Loucy (cell line): ENCODE measurements around the gene TACC2.

Source experiments
- H2AFZ ChIP-seq: fragments of 200-600 bp; sonication (generic); 2 replicates; pipeline ENCODE4 v1.6.0; 2016; ENCODE audit warnings: antibody characterized with exemption, mild to moderate bottlenecking, low read length, moderate library complexity
- H3F3A ChIP-seq: fragments of 200-600 bp; 2 replicates; pipeline ENCODE4 v1.6.0; 2016; ENCODE audit warnings: antibody characterized with exemption, low read depth, mild to moderate bottlenecking
- H3K27me3 ChIP-seq: fragments of 200-600 bp; sonication (generic); 2 replicates; pipeline ENCODE4 v1.6.1; 2014; ENCODE audit warnings: low read length, mild to moderate bottlenecking; ENCODE audit not compliant: insufficient read depth, poor library complexity, severe bottlenecking
- H3K36me3 ChIP-seq: fragments of 200-600 bp; sonication (generic); 2 replicates; pipeline ENCODE4 v1.6.1; 2016; ENCODE audit warnings: low read length; ENCODE audit not compliant: insufficient read depth
- H3K4me1 ChIP-seq: fragments of 200-600 bp; sonication (generic); 2 replicates; pipeline ENCODE4 v1.5.1; 2014; ENCODE audit warnings: low read length, mild to moderate bottlenecking; ENCODE audit not compliant: insufficient read depth, poor library complexity, severe bottlenecking
- H3K4me2 ChIP-seq: fragments of 200-600 bp; sonication (generic); 2 replicates; pipeline ENCODE4 v1.6.0; 2014; ENCODE audit warnings: antibody characterized with exemption, low read length, low read depth, mild to moderate bottlenecking; ENCODE audit not compliant: poor library complexity, severe bottlenecking
- H3K4me3 ChIP-seq: fragments of 200-600 bp; sonication (generic); 2 replicates; pipeline ENCODE4 v1.5.1; 2014; ENCODE audit warnings: low read length, mild to moderate bottlenecking, mixed read lengths; ENCODE audit not compliant: poor library complexity, severe bottlenecking
- H3K79me2 ChIP-seq: fragments of 200-600 bp; sonication (generic); 2 replicates; pipeline ENCODE4 v1.6.1; 2014; ENCODE audit warnings: low read length; ENCODE audit not compliant: insufficient read depth
- H3K9ac ChIP-seq: fragments of 200-600 bp; sonication (generic); 2 replicates; pipeline ENCODE4 v1.6.0; 2014; ENCODE audit warnings: mild to moderate bottlenecking, low read depth, low read length, moderate library complexity; ENCODE audit not compliant: poor library complexity, severe bottlenecking
- H3K9me2 ChIP-seq: fragments of 200-600 bp; sonication (generic); replicated peaks from 2 replicates; pipeline ENCODE4 v1.6.1; 2016; ENCODE audit warnings: low read depth, low read length, mixed read lengths
- H3K9me3 ChIP-seq: fragments of 200-600 bp; sonication (generic); 2 replicates; pipeline ENCODE4 v1.6.1; 2014; ENCODE audit warnings: mild to moderate bottlenecking, antibody characterized with exemption, low read length, low read depth; ENCODE audit not compliant: insufficient read depth
- H4K20me1 ChIP-seq: fragments of 200-600 bp; sonication (generic); 2 replicates; pipeline ENCODE4 v1.6.0; 2014; ENCODE audit warnings: antibody characterized with exemption, low read length, mild to moderate bottlenecking; ENCODE audit not compliant: insufficient read depth, poor library complexity, severe bottlenecking
- EZH2phosphoT487 ChIP-seq: fragments of 200-600 bp; IDR thresholded peaks from 2 replicates; pipeline ENCODE4 v1.6.1; 2018; ENCODE audit warnings: antibody characterized with exemption, mild to moderate bottlenecking, moderate library complexity, borderline replicate concordance
- TF ChIP-seq, protein P1 (sequence below): fragments of 200-600 bp; sonication (generic); conservative IDR thresholded peaks from 2 replicates; pipeline ENCODE4 v1.5.1; 2014; ENCODE audit warnings: mild to moderate bottlenecking, antibody characterized with exemption, low read length

TACC2 gene

DNA sequence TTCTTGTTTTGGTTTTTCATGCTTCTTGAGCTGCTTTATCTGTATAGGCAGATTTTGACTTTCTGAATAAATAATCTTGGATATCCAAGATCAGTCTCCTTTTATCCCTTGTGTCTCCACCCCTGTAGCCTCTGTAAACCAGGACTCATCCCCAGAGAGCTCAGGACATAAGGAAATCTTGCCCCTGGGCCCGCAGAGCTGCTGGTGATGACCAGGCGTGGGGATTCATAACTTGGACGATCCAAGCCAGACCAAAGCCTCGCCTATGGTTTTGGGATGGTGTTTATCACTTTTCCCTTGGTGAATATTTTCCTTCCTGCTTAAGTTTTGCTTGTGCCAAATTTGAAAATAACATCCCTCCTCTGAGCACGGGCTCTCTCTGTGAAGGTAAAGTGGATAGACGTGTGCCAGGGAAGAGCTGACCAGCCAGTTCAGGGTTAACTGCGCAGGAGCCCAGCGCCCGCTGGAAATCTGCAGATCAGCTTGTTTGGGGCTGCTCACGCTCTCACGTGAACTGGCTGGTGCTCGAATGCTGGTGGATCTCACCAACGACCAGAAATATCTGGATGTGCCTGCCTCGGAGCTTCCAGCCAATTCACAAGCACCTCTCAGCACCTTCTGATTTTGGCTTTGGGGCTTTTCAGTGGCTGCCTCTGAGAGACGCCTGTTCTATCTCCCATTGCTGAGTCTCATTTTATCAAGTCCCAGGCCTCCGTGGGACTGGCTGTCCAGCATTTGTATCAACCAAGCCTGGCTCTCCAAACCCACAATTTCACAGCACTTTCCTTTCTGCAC, 150.1 kb downstream of the TACC2 start:
- no peak overlapping the region for H3K4me3 ChIP-seq
- H2AFZ ChIP-seq: no peak overlapping the region
- H3K79me2 ChIP-seq: no peaks in the 10 kb centered on the region
- no peak for TF ChIP-seq EZH2phosphoT487
- TF ChIP-seq, protein P1, sequence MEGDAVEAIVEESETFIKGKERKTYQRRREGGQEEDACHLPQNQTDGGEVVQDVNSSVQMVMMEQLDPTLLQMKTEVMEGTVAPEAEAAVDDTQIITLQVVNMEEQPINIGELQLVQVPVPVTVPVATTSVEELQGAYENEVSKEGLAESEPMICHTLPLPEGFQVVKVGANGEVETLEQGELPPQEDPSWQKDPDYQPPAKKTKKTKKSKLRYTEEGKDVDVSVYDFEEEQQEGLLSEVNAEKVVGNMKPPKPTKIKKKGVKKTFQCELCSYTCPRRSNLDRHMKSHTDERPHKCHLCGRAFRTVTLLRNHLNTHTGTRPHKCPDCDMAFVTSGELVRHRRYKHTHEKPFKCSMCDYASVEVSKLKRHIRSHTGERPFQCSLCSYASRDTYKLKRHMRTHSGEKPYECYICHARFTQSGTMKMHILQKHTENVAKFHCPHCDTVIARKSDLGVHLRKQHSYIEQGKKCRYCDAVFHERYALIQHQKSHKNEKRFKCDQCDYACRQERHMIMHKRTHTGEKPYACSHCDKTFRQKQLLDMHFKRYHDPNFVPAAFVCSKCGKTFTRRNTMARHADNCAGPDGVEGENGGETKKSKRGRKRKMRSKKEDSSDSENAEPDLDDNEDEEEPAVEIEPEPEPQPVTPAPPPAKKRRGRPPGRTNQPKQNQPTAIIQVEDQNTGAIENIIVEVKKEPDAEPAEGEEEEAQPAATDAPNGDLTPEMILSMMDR: no peak
- no peaks in the 10 kb centered on the region for H4K20me1 ChIP-seq
- no peaks in the 10 kb centered on the region for H3K36me3 ChIP-seq
- H3K4me1 ChIP-seq: no peaks in the 10 kb centered on the region
- no peak overlapping the region for H3K9ac ChIP-seq
- no peaks in the 10 kb centered on the region for H3K9me2 ChIP-seq
- no peaks in the 10 kb centered on the region for H3K27me3 ChIP-seq
- no peak overlapping the region for H3K4me2 ChIP-seq
- H3F3A ChIP-seq: no peaks in the 10 kb centered on the region
- H3K9me3 ChIP-seq: no peaks in the 10 kb centered on the region

DNA sequence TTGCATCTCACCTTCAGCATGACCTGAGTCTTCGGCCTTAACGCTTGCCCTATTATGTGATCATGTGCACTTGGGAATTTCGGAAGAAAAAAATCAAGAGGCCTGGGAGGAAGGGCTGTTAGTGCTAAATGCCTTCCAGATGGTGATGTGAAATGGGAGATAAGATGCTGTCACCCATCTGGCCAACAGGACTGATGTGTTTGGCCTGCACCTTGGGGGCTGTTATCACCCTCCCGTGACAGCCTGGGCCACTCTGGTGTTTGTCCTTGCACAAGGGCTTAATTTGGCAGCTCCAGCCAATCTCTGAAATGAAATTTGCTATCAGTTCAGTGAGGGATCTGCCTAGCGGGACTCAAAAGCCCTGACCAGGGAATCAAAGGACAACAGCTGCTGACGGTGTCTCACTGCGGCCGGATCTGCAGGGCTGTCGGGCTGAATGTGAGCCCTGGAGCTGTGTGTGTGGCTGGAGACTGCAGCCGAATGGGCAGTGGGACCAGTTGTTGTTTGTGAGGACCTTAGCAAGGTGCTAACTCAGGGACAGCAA, 150.7 kb downstream of the TACC2 start:
- Histone ChIP-seq H3K27me3 (no peaks in the 10 kb centered on the region), H3K79me2 (no peaks in the 10 kb centered on the region), H3F3A (no peaks in the 10 kb centered on the region), H3K9me3 (no peaks in the 10 kb centered on the region; the same call in 1 of the 2 replicates), H3K4me3 (no peak overlapping the region), H3K9me2 (no peaks in the 10 kb centered on the region), H2AFZ (no peak overlapping the region), H4K20me1 (no peaks in the 10 kb centered on the region), H3K4me1 (no peaks in the 10 kb centered on the region), H3K4me2 (no peak overlapping the region), H3K9ac (no peak overlapping the region), H3K36me3 (no peaks in the 10 kb centered on the region)
- TF ChIP-seq EZH2phosphoT487: no peak
- TF ChIP-seq, protein P1: no peak

DNA sequence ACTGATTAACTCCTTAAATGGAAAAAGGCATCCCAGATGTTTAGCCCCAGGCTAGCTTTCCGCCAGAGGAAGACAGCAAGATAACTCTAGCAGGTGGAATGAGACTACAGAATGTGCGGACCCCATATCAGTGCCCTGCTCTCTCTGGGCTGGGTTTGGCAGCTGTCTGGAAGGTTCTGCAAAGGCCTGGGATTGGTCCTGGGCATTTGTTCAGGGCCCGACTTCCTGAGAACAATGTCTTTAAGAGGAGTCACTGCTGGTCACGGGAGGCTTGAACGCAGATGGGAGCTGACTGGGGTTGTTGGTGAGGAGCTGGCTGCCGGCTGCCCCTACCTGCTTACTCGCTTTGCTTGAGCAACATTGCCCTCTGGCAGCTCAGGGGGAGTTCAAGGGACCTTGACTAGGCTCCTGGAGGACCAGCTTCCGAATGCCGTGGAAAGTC, 151.5 kb downstream of the TACC2 start:
- Histone ChIP-seq H3K4me3 (no peak overlapping the region), H3K9ac (no peak overlapping the region), H3K79me2 (no peaks in the 10 kb centered on the region), H3K9me2 (no peaks in the 10 kb centered on the region), H4K20me1 (no peaks in the 10 kb centered on the region), H3K27me3 (no peaks in the 10 kb centered on the region), H3K9me3 (no peaks in the 10 kb centered on the region; the same call in 1 of the 2 replicates), H3K36me3 (no peaks in the 10 kb centered on the region), H3K4me2 (no peak overlapping the region), H3F3A (no peaks in the 10 kb centered on the region), H2AFZ (no peak overlapping the region), H3K4me1 (no peaks in the 10 kb centered on the region)
- no peak for TF ChIP-seq EZH2phosphoT487
- TF ChIP-seq, protein P1: no peak
